Activated CD4-positive, alpha-beta T cell treated with anti-CD3 and anti-CD28 coated beads, Interleukin-2, amount 10 ng/mL, durations not matched to agents 24 days and 14 days (primary cell): ENCODE measurements around the gene CDSN. TPM values are rescaled to one million over a fixed set of nuclear protein-coding genes. Genes with fewer than 3 reads are reported as not detected.

Experiments used
- DNase-seq: peaks from one replicate; pipeline ENCODE4 v3.0.0; 2022
- H3K27ac Mint-ChIP-seq: one replicate; pipeline ENCODE4 v1.8.0; 2022; ENCODE audit warnings: mild to moderate bottlenecking, mixed read lengths
- H3K27me3 Mint-ChIP-seq: one replicate; pipeline ENCODE4 v1.8.0; 2022; ENCODE audit warnings: mixed read lengths
- H3K36me3 Mint-ChIP-seq: one replicate; pipeline ENCODE4 v1.8.0; 2022; ENCODE audit warnings: low read depth, mild to moderate bottlenecking, mixed read lengths
- H3K4me1 Mint-ChIP-seq: one replicate; pipeline ENCODE4 v1.8.0; 2021; ENCODE audit warnings: mixed read lengths
- H3K4me3 Mint-ChIP-seq: one replicate; pipeline ENCODE4 v1.8.0; 2022; ENCODE audit warnings: mild to moderate bottlenecking, moderate library complexity, mixed read lengths
- H3K9me3 Mint-ChIP-seq: one replicate; pipeline ENCODE4 v1.8.0; 2021; ENCODE audit warnings: mixed read lengths
- intact Hi-C: fragments of 100-400 bp; cut with micrococcal nuclease; formaldehyde crosslinking; loops from one replicate; pipeline ENCODE4 v1.15.1; 2023
- total RNA-seq: library from RNA; stranded (reverse); gene quantifications from 2 replicates; pipeline ENCODE4 v1.2.3, GENCODE V29; 2022

The CDSN gene
- total RNA-seq, 1 donor from 2014 or later, result not detected

DNA sequence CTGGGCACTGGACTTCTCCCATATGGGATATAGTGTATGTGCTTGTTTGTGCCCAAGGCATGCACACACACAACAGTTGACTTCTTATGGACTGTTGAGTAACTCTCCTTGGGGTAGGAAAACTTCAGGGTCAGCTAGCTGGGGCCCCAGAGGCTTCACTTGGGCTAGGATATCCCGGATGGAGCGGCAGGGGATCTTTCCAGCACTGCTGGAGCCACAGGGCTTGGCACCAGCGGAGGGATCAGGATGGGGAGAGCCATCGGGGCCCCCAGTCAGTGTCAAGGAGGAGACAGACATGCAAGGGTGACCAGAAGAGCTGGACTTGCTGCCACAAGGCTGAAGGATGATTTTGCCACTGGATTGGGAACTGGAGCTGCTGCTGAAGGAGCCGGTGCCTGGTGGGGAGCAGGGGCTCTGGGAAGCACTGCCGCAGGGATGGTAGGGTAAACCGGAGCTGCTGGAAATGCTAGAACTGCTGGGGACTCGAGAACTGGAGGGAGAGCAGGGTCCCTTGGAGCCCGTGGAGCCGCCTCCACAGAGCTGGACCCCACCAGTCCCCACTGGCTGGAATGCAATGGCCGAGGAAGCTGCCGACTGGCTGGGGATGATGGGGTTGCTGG is 4.2 kb downstream of the CDSN start:
- Mint-ChIP-seq H3K27me3 (peaks cover 12% of the 10 kb centered on the region), H3K36me3 (no peaks in the 10 kb centered on the region), H3K4me1 (no peaks in the 10 kb centered on the region), H3K4me3 (no peak overlapping the region), H3K9me3 (no peaks in the 10 kb centered on the region), H3K27ac (no peak overlapping the region)
- DNase-seq, result no peak
- intact Hi-C loops, result no loop called here

DNA sequence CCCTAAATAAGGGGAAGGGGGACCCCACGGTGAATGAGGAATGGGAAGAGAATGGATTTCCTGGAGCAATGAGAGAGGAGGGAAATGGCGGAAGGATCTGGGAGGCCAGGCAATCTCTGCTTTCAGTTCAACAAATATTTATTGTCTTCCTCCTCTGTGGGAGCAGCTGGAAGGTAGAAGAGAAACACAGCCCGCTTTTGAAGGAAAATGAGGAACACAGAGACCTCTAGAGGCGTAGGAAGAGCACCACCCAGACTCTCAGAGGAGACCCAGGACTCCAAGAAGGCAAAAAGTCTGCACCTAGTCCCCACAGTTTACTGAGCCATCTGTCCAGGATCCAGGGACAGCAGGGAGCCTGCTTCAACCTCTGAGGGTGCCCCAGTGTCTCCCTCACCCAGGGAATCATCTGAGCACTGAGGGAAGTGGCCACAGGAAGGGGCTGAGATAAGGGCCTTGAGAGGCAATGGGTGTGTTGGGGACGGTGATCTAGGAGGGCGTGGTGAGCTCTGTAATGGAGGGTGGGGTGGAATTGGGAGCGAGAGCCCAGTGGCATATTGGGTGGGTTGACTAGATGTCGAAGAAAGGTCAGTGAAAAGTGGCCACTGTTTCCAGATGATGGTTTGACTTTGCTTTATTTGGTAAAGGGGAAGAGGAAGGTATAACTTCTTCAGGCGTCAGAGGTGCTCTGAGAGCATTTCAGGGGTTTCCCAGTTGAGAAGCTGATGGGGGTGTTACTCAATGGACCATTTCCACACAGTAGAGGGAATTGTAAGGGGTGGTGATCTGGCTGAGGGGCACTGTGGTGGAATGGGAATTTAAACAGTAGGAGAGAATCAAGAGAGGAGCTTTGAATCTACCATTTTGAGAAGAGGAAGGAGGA is 5.0 kb downstream of the CDSN start:
- Mint-ChIP-seq H3K4me3 (no peak overlapping the region), H3K9me3 (no peaks in the 10 kb centered on the region), H3K4me1 (no peaks in the 10 kb centered on the region), H3K27me3 (peaks cover 14% of the 10 kb centered on the region), H3K36me3 (no peaks in the 10 kb centered on the region), H3K27ac (no peak overlapping the region)
- no peak for DNase-seq
- intact Hi-C loops, result no loop called here

DNA sequence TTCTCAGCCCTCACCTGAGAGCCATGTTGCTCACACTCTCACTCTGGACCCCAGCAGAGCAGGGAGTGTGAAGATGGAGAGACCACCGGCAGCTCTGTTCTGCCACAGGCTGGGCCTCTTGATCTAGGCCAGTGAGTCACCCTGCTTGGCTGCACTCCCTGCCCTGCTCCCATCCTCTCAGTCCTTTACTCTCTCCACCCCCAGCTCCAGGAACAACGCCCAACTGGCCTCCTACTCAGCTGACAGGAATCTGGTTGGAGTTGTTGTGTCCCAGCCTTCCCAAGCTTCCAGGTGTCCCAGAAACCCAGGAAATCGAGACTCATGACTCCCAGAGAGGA is 5.7 kb downstream of the CDSN start, which contains the start of gene PSORS1C1:
TSS of gene PSORS1C1 (plus strand) at position 260 of the 338 bp plus-strand sequence. CDS start 14,833 bp downstream, outside the sequence.
- H3K4me3 Mint-ChIP-seq, result no peak within 1 kb of the TSS
- intact Hi-C loops, result no loop called here

DNA sequence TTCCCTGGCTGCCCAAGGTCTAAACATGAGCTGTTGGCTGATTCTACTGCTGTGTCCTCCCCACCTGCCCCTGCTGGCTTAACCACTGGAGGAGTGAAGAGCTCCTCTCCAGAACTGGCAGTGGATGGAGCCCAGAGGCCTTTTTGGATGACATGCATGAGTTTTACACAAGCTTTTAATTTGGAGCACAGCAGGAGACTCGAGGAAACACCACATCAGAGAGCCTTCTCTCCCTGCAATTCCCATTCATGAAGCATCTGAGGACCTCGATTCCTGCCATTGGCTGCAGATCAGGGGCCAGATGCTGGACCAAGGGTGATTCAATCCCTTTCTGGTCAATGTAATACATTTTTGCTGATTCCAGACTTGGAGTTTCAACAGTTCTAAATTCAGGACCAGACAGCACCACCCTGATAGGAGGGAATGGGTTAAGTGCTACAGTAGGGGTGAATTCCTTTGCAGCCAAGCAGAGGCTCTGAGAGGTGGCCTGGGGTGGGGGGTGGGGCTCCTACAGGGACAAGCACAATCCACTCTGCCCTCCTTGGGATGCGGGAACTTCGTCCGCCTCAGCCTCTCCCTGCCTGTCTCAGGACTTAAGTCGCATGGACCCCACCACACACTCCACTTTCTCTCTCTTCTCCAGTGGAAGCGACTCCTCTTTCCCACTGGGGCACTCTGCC is 6.2 kb downstream of the CDSN start:
- Mint-ChIP-seq H3K4me3 (no peak overlapping the region), H3K27ac (no peak overlapping the region), H3K9me3 (no peaks in the 10 kb centered on the region), H3K27me3 (peaks cover 20% of the 10 kb centered on the region), H3K36me3 (no peaks in the 10 kb centered on the region), H3K4me1 (no peaks in the 10 kb centered on the region)
- DNase-seq, result no peak
- intact Hi-C loops, result no loop called here

More for the DNA sequence above, 5.7 kb downstream of the CDSN start, which contains the start of gene PSORS1C1:
- Mint-ChIP-seq H3K27ac (no peak within 1 kb of the TSS), H3K9me3 (no peaks in the 10 kb centered on the region), H3K36me3 (no peaks in the 10 kb centered on the region), H3K27me3 (peaks cover 21% of the 10 kb centered on the region), H3K4me1 (no peaks in the 10 kb centered on the region)
- no peak for DNase-seq

DNA sequence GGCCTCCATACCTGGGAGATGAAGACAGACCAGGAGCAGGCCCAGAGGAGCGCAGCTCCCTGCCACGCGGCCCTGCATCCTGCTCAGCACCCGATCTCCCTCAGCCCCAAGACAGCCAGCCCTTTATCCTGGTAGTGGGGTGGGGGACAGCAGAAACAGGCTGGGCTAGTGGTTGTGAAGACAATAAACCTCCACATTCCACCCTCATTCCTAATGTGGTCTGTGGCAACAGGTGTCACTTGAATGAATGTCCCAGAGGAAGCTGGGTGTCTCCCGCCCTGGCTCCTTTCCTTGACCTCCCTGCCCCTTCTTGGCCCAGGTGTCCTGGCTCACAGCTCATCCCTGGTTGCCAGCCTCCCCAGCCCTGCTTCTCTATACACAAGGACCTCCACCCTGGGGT is 7.8 kb downstream of the CDSN start, which contains the start of gene C6orf15:
TSS of gene C6orf15 (minus strand) at position 98 of the 400 bp plus-strand sequence. CDS start at position 78, 20 bp downstream.
- Mint-ChIP-seq H3K9me3 (no peaks in the 10 kb centered on the region), H3K27me3 (peaks cover 17% of the 10 kb centered on the region), H3K4me1 (no peaks in the 10 kb centered on the region), H3K27ac (no peak within 1 kb of the TSS), H3K4me3 (no peak within 1 kb of the TSS), H3K36me3 (no peaks in the 10 kb centered on the region)
- intact Hi-C loops, result no loop called here
- no peak for DNase-seq

DNA sequence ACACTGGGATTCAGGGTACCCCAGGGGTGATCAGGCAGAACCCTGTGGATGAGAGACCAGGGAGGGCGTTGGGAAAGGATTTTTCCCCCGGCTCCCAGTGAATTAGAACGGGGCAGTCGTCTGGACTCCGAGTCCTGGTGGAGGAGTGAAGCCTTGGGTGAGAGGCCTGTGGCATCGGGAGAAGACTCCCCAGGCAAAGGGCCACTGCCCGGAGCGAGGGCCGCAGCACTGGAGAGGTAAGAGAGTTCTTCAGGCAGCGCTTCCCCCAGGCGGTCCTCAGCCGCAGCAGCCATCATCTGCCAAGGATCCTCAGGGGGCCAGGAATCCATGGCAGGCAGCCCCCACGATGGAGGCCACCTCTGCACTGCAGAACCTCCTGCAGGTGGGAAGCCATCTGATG is 8.5 kb downstream of the CDSN start:
- Mint-ChIP-seq H3K9me3 (no peaks in the 10 kb centered on the region), H3K27ac (no peak overlapping the region), H3K36me3 (no peaks in the 10 kb centered on the region), H3K27me3 (peaks cover 17% of the 10 kb centered on the region), H3K4me1 (no peaks in the 10 kb centered on the region), H3K4me3 (no peak overlapping the region)
- intact Hi-C loops, result no loop called here
- DNase-seq, result no peak

DNA sequence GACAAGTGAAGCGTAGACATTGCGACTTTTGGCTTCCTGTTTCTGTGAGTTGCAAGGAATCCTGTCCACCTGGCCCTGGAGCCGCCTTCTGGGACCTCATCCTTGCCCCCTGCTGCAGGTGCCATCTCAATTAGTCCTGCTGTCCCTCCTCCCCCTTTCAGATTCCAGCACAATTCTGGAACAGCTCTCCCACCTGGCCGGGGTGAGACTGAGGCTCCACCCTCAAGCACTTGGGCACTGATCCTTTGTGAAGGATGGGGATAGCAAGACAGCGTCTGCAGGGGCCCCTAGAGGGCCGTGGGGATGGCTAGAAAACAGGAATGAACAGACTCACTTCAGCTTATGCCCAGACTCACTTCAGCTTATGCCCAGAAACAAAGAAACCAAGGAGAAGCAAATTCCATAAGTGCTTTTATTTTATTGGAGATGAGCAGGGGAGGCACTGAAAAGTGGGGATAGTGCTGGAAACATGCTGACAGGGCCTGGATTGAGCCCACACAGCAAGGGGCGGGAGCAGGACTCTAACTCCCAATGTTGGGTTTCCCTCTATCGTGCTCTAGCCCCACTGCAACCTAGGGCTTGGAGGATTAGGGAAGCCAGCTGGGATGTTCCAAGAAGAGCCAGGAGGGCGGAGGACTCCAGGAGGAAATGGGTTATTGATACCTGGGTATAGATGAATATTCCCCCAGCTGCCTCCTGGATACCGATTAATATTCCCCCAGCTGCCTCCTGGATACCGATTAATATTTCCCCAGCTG is 9.2 kb downstream of the CDSN start:
- Mint-ChIP-seq H3K4me1 (no peaks in the 10 kb centered on the region), H3K27me3 (peaks cover 18% of the 10 kb centered on the region), H3K4me3 (no peak overlapping the region), H3K9me3 (no peaks in the 10 kb centered on the region), H3K36me3 (no peaks in the 10 kb centered on the region), H3K27ac (no peak overlapping the region)
- no peak for DNase-seq
- intact Hi-C loops, result no loop called here

DNA sequence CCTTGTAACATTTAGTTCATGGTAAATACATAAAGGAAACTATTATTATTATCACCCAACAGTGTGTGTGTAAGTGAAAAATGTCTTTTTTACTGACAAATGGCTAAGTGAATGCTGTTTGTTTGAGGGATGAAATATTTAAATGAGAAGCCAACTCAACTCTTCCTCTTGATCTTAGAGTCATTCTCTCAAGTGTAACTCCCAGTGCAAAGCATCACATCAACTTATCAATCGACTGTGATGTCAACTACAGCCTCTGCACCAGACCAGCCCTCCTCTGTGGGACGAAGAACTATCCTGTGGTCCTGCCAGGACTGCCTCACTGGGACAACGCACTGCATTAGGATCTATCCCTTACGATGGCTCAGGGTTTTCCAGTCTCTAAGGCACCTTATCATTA is 13.2 kb downstream of the CDSN start:
- Mint-ChIP-seq H3K4me3 (no peak overlapping the region), H3K9me3 (no peaks in the 10 kb centered on the region), H3K27me3 (peaks cover 14% of the 10 kb centered on the region), H3K36me3 (no peaks in the 10 kb centered on the region), H3K4me1 (no peaks in the 10 kb centered on the region), H3K27ac (no peak overlapping the region)
- intact Hi-C loops, result no loop called here
- no peak for DNase-seq

DNA sequence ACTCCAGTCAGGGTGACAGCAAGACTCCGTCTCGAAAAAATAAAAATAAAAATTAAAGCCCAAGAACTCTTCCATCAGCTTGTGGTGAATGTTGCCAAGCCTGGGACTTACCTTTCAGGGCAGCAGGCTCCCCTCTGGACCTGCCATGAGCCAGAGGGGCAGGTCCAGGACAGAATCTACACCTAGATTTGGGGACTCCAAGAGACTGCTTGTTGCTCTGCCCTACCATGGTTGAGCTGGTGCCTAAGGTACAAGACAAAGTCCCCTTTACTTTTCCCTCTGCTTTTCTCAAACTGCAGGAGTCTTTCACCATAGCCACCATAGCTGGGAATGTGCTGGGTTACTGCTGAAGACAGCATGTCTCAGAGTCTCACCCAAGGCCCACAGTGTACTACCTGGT is 17.1 kb downstream of the CDSN start:
- Mint-ChIP-seq H3K4me1 (no peaks in the 10 kb centered on the region), H3K27me3 (peaks cover 13% of the 10 kb centered on the region), H3K36me3 (no peaks in the 10 kb centered on the region), H3K9me3 (no peaks in the 10 kb centered on the region), H3K4me3 (no peak overlapping the region), H3K27ac (no peak overlapping the region)
- no peak for DNase-seq
- intact Hi-C loops, result no loop called here

DNA sequence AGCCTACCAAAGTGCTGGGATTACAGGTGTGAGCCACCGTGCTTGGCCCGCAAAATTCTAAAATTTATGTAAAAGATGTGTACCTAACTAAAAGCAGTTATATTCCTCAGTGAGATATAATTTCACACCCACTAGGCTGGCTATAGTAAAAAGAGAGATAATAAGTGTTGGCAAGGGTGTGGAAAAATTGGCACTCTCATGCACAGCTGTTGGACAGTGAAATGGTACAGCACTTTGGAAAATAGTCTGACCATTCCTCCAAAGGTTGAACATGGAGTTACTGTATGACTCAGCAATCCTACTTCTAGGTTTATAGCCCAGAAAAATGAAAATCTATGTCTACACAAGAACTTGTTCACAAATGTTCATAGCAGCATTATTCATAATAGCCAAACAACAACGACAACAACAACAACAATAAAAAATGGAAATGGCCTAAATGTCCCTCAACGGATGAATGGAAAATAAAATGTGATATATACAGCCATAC is 21.8 kb downstream of the CDSN start:
- peaks cover 15% of the 10 kb centered on the region for H3K4me1 Mint-ChIP-seq
- no peaks in the 10 kb centered on the region for H3K36me3 Mint-ChIP-seq
- no peak for DNase-seq

DNA sequence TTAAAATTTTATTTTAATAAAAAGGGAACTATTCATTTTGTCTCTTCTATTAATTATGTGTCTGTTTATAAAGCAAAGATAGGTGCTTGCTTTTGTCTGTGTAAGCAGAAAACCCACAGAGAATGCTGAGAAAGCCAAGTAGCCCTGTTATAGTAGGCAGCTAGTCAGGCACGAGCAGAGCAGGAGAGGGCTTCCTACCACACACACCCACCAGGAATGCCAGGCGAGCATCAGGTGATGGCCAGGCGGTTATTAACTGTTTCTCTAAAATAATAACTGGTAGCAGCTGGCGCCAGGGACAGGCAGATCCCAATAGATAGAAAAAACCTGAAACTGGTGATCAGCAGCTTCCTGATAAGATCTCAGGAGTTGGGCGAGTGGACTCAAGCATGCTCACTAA is 23.6 kb downstream of the CDSN start:
- peaks cover 14% of the 10 kb centered on the region for H3K27me3 Mint-ChIP-seq
- H3K36me3 Mint-ChIP-seq, result no peaks in the 10 kb centered on the region
- intact Hi-C loops, result no loop called here
- DNase-seq, result no peak
- no peak overlapping the region for H3K27ac Mint-ChIP-seq
- H3K4me1 Mint-ChIP-seq, result peaks cover 15% of the 10 kb centered on the region
- H3K4me3 Mint-ChIP-seq, result no peak overlapping the region
- no peaks in the 10 kb centered on the region for H3K9me3 Mint-ChIP-seq

More for the DNA sequence above, 21.8 kb downstream of the CDSN start:
- Mint-ChIP-seq H3K27ac (no peak overlapping the region), H3K9me3 (no peaks in the 10 kb centered on the region), H3K27me3 (peaks cover 12% of the 10 kb centered on the region), H3K4me3 (no peak overlapping the region)
- intact Hi-C loops, result no loop called here

DNA sequence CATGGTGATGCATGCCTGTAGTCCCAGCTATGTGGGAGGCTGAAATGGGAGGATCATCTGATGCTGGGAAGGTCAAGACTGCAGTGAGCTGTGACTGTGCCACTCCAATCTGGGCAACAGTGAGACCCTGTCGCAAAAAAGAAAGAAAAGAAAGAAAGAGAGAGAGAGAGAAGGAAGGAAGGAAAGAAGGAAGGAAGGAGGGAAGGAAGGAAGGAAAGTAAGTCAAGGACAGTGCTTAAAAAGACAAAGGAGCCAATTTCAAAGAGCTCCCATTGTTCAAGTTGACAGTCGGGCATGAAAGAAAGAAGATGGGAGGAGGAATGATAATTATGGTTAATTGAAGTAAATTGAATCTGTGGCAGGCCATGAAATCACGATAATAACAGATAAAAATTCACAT is 24.0 kb downstream of the CDSN start:
- DNase-seq, result no peak
- Mint-ChIP-seq H3K4me1 (peaks cover 15% of the 10 kb centered on the region), H3K36me3 (no peaks in the 10 kb centered on the region), H3K27ac (no peak overlapping the region), H3K4me3 (no peak overlapping the region), H3K27me3 (peaks cover 14% of the 10 kb centered on the region), H3K9me3 (no peaks in the 10 kb centered on the region)
- intact Hi-C loops, result no loop called here

DNA sequence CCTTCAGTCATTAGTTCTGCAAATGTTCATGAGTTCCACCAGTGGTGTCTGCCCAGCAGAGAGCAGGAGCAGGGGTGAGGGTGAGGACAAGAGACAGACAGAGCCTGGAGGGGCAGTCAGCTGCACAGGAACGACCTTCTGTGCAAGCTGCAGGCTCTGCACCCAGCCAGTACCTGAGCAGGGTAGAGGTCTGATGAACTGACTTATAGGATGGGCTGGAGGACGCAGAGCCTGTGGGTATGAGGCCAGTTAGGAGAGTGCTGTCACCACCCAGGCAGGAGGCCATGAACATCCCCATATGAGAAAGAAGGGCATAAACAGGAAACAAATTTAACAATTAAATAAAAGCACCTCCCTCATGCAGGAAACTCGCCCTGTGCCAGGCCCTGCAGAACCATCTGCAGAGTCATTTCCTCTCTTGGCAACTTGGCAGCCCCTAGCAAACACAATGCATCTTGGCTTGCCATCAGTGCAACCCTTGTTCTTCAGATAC is 25.8 kb downstream of the CDSN start:
- Mint-ChIP-seq H3K4me1 (peaks cover 15% of the 10 kb centered on the region), H3K27ac (peak overlapping the region; percentile 45)

More for the DNA sequence above, 25.8 kb downstream of the CDSN start:
- peaks cover 7% of the 10 kb centered on the region for H3K27me3 Mint-ChIP-seq
- peak; percentile 70 for DNase-seq
- intact Hi-C loops, result no loop called here
- no peak overlapping the region for H3K4me3 Mint-ChIP-seq
- no peaks in the 10 kb centered on the region for H3K9me3 Mint-ChIP-seq
- H3K36me3 Mint-ChIP-seq, result no peaks in the 10 kb centered on the region
